GM03348 (cell line): Measurements from ENCODE around the gene ATP6V1G2.
"Not testable (repeated sequence)": the region's sequence is repeated elsewhere in the genome, so short reads cannot be mapped to it uniquely, and the experiment has no call there.

Source experiments
- DNase-seq: peaks from one replicate; pipeline ENCODE4 v3.0.0; 2012; ENCODE audit warnings: low spot score

ATP6V1G2 gene

DNA sequence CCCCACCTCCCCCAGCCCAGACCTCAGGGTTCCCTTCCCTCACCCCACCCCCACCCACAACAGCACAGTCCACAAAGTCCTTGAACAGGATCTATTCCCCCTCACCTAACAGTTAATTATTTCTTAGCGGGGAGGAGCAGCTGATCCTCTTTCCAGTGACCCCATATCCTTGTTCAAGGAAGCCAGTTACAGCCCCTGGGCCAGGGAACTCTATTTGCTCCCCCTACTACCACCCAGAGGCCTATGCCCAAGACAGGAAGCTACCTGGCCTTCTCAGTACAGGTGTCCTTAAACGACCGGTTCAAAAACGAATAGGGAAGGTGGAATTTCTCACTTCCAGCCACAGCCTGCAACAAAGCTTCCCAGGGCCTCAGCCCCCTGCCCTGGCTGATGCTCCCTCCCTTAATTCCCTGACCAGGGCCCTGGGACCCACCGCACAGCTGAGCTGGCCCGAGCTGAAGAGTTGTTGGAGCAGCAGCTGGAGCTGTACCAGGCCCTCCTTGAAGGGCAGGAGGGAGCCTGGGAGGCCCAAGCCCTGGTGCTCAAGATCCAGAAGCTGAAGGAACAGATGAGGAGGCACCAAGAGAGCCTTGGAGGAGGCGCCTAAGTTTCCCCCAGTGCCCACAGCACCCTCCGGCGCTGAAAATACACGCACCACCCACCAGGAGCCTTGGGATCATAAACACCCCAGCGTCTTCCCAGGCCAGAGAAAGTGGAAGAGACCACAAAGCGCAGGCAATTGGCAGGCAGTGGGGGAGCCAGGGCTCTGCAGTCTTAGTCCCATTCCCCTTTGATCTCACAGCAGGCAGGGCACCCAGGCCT is 16.9 kb downstream of the ATP6V1G2 start:
- DNase-seq = no peak

DNA sequence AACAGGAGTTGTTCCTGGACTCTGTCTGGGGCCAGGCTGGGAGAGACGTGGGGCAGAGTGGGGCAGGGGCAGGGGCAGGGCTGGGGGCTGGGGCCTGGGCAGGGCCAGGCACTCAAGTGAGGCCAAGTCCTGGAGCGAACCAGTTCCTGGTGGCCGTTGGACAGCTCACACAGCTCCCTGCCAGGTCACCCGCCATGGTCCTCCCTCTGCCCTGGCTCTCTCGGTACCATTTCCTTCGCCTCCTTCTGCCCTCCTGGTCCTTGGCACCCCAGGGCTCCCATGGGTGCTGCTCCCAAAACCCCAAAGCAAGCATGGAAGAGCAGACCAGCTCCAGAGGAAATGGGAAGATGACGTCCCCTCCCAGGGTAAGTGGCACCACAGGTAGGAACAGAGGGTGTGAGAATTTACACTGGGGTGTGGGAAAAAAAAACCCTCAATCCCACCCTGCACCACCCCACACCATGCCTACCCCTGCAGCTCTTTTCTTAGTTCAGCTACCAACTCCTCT is 17.5 kb downstream of the ATP6V1G2 start, which contains the start of gene MCCD1:
Gene MCCD1 (plus strand): TSS at position 142 of the 508 bp plus-strand sequence. CDS start 53 bp downstream, at position 195.
- no peak for DNase-seq

DNA sequence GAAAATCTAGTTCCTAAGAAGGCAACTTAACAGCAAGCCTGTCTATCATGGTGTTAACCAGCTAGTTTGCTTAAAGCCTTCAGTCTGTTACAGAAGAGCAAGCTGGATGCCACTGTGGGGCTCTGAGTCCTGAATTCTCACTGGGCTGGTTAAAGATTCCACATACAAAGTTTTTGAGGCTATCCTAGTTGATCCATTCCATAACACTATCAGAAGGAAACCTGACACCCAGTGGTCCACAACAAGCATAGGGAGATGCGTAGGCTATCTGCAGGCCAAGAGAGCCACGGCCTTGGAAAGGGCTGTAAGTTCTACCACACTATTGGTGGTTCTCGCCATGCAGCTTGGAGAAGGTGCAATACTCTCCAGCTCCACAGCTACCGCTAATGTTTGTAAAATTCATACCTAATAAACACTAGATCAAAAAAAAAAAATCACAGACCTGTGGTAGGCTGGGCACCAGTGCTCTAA is 18.1 kb downstream of the ATP6V1G2 start:
- no peak for DNase-seq

DNA sequence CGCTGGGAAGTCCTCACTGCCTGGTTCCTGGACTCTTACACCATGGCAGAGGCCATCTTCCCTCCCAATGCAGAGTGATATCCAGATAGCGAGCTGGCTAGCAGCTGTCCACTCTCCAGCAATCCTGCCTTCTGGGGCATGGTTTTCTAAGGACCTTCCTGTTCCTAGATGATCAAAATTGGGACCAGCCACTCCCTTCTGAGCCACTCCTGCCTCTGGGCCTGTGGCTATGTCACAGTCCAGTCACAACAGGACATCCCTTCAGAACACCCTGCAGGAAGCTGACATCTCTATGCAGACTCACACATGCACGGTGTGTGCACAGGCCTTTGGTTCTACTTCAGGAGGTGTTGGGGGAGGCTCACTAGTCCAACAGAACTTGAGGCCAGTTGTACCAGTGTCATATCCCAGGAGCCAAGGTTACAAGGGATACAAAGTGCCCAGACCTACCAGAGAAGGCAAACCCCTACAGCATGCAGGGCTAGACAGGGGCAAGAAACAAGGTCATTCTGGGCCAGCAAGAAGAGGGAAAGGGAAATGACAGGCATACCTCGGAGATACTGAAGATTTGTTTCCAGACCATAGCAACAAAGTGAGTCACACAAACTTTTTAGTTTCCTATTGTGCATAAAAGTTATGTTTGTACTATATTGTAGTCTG is 20.3 kb downstream of the ATP6V1G2 start:
- peak; percentile 44 for DNase-seq

DNA sequence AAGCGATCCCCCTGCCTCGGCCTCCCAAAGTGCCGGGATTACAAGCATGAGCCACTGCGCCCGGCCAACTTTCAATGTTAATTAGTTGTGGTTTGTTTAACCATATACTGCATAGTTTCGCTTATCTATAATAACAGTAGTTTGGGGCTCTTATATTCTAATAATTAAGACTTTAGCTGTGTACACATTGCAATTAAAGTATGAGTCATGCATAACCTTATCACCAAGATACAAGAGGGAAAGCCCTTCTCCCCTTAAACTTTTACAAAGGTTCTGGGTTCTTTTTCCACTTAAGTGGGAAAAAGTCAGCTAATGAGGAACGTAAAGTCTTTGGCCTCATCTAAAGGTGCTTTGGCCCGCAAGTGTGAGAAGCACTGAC is 20.9 kb downstream of the ATP6V1G2 start:
- DNase-seq = no peak

DNA sequence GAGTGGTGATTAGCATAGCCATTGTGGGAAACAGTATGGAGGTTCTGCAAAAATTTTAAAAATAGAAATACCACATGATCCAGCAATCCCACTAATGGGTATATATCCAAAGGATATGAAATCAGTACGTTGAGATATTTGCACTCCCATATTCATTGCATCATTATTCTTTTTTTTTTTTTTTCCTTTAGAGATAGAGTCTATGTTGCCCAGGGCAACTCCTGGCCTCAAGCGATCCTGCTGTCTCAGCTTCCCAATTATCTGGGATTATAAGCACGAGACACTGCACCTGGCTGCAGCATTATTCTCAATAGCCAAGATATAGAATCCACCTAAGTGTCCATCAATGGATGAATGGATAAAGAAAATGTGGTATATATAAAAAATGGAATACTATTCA is 24.6 kb downstream of the ATP6V1G2 start:
- DNase-seq = no peak

DNA sequence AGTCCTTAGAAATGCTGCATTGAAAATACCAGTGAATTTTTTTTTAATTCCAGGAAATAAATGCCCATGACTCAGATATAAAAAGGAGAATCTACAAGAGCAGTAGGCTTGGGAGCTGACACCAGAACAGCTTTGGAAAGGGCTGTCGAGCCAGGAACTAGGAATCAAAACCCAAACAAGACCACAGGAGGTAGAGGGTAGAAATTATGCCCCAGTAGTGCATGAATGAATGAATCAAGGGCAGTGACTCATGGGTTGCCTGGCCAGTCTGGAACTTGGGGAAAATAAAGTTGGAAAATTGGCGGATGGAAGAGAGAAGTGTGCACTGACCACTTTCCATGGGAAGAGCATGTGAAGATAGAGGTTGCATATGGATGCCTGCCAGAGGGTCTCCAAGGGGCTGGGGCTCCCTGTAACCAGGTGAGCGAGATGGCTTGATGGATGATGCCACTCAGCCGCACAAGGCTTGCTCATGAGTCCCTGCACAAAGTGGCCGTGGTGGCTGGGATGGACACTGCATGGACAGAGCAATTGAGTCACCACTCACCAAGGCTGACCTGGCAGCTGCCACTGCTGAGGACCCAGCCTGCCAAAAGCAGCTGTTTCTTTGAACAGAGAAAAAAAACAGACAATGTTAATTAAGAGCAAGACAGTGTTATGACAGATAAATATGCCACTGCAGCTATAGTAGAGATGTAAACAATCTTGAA is 32.8 kb downstream of the ATP6V1G2 start:
- DNase-seq = no peak

DNA sequence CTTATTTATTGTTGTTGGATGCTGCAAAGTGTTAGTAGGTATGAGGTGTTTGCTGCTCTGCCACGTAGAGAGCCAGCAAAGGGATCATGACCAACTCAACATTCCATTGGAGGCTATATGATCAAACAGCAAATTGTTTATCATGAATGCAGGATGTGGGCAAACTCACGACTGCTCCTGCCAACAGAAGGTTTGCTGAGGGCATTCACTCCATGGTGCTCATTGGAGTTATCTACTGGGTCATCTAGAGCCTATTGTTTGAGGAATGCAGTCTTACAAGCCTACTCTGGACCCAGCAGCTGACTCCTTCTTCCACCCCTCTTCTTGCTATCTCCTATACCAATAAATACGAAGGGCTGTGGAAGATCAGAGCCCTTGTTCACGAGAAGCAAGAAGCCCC is 36.4 kb downstream of the ATP6V1G2 start:
- no peak for DNase-seq

DNA sequence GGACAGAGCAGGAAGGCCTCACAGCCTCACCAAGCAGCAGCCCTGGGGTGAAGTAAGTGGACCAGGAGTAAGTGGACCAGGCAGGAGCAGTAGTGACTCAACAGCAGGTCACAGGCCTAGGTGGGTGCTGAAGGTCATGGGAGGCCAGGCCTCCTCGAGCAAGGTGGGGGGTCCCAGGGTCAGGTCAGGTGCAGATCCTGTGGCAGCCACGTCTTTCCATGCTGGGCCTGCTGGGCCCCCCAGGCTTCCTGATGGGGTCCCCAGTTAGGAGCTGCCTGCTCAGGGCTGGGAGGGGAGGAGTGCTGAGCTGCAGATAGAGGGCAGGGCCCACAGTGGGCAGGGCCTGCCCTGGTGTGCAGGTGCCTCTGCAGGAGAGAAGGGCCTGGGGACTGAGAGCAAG is 37.4 kb downstream of the ATP6V1G2 start:
- not testable (repeated sequence) for DNase-seq

DNA sequence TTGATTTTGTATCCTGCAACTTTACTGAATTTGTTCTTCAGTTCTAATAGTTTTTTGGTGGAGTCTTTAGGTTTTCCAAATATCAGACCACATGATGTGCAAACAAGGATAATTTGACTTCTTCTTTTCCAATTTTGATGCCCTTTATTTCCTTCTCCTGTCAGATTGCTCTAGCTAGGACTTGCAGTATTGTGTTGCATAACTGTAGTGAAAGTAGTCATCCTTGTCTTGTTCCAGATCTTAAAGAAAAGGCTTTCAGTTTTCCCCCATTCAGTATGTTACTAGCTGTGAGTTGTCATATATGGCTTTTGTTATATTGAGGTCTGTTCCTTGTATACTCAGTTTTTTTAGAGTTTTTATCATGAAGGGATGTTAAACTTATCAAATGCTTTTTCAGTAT is 43.8 kb downstream of the ATP6V1G2 start:
- no peak for DNase-seq

DNA sequence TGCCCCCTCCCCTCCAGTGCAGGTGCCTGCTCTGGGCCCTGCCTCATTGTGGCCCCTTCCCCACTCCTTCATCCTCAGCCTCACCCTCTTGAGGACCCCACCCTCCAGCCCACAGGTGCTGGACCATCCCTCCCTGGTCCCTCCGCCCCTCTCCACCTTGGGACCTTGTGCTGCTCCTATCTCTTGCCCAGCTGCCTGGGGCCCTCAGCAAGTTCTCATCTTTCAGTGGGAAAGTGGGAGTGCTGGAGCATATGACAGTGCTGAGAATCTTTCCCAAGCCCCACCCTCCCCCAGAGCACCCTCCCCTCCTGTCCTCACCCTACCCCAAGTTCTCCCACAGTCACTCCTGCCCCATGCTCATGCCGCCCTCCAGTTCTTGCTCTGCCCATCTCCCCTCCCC is 46.8 kb downstream of the ATP6V1G2 start:
- DNase-seq = not testable (repeated sequence)

DNA sequence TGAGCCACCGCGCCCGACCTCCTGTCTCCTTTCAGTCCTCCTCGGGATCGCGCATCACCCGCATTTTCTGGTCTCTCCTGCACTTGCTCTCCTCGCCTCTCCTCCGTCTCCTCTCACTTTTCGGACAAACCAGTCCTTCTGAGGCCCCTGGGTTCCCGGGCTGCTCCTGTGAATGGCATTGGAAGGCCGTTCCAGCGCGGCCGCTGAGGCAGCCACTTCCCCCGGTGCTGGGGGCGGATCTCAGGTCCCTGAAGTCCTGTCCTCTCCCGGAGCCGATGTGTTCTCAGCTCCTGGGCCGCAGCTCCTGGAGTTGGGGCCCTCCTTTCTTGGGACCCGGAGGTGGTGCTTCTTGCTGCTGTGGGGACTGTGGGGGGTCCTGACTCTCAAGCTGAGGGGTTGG is 47.7 kb downstream of the ATP6V1G2 start:
- peak; percentile 44 for DNase-seq

DNA sequence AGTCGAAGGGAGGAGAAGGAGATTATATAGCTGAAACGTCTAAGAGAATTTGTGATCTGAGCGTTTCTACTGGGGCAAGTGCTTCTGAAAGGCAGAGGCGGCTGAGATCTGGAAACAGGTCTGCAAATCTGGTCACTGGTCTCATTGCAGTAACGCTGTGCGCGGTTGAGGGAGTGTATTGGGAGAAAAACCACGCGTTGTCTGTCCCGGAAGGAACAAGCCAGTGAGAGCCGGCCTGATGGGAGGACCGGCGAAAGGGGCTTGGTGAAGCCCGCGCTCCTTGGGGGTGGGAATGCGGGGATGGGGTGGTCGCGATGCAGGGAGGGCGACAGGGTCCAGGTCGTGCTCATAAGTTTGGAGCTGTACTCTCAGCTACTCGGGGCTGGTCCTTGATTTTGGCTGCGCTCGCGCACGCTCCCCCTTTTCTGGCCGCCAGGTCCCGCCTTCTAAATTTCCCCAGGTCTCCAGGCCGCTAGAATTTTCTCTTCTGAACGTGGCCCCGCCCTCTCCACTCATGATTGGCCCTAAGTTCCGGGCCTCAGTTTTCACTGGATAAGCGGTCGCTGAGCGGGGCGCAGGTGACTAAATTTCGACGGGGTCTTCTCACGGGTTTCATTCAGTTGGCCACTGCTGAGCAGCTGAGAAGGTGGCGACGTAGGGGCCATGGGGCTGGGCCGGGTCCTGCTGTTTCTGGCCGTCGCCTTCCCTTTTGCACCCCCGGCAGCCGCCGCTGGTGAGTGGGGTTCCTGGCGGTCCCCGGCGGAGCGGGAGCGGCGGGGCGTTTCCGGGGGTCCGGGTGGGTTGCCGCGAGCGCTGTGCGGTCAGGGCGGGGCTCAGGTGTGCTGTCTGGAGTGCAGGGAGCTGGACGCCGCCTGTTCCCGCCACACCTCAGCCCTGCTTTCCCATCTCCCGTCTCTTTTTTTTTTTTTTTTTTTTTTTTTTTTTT is 48.6 kb downstream of the ATP6V1G2 start, which contains the start of gene MICB:
Gene MICB (plus strand): TSS at position 615 of the 946 bp plus-strand sequence. CDS start 49 bp downstream, at position 664.
- peak; percentile 82 for DNase-seq

DNA sequence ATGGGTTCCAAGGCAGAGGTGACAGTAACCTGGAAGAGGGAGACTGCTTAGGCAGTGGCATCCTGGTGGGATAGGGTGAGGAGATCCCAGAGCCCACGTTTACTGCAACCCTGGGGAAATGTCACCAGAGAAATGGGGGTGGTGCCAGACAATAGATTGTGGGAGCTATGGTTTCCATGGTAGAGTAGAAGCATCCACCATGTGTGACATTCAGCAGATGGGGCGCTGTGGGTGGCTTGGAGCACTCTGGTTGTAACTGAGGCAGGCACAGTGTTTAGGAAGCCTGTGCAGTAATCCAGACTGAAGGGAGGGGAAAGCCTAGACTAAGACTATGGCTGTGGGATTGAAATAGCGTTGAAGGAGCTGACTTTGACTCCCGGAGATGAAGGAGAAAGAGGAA is 49.6 kb downstream of the ATP6V1G2 start:
- DNase-seq = not testable (repeated sequence)

DNA sequence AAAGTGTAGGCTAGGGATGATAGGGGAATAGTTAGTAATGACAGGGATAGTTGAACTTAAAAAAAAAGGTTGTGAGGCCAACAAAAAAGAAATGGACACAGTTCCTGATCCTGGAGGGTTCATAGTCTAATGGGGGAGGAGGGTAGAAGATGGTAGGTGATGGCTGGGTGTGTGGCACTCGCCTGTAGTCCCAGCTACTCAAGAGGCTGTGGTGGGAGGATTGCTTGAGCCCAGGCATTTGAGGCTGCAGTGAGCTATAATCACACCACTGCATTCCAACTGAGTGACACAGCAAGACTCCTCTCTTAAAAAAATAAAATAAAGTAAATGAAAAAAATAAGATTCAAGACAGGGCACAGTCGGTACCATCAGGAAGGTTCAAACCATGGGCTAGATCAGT is 50.8 kb downstream of the ATP6V1G2 start:
- peak; percentile 37 for DNase-seq
